Measurements from ENCODE around the gene TCERG1.

TCERG1 gene

GRCh38 chr5:146401021-146401420 lies 46.1 kb upstream of the TCERG1 start:
- Histone ChIP-seq H3K79me2 (ENCODE audit: low read length) (no peaks in the 10 kb centered on the region), H3K4me3 (ENCODE audit: low read length) (no peak overlapping the region), H4K20me1 (ENCODE audit: insufficient read depth, low read length) (no peaks in the 10 kb centered on the region), H3K27ac (ENCODE audit: low read length) (no peak overlapping the region), H3K36me3 (replicated peaks; ENCODE audit: low read depth, low read length) (no peaks in the 10 kb centered on the region), H2AFZ (ENCODE audit: low read depth, low read length) (no peak overlapping the region), H3K4me1 (ENCODE audit: low read length) (no peaks in the 10 kb centered on the region), H3K9me3 (ENCODE audit: insufficient read depth, low read length) (no peaks in the 10 kb centered on the region), H3K9ac (ENCODE audit: low read length) (no peak overlapping the region), H3K4me2 (ENCODE audit: low read length) (no peak overlapping the region), H3K27me3 (ENCODE audit: low read depth, low read length) (no peaks in the 10 kb centered on the region)
- TF ChIP-seq EZH2phosphoT487 (IDR thresholded peaks at IDR 0.05; ENCODE audit: low read depth) (no peak), CTCF (IDR thresholded peaks at IDR 0.05; ENCODE audit: low read depth, low read length) (no peak)

- no peaks in the 10 kb centered on the region for H3K79me2 ChIP-seq (ENCODE audit: low read length)
- H3K27me3 ChIP-seq (ENCODE audit: low read depth, low read length), result no peaks in the 10 kb centered on the region
- no peak overlapping the region for H2AFZ ChIP-seq (ENCODE audit: low read depth, low read length)
- no peaks in the 10 kb centered on the region for H3K4me1 ChIP-seq (ENCODE audit: low read length)
- H4K20me1 ChIP-seq (ENCODE audit: insufficient read depth, low read length), result no peaks in the 10 kb centered on the region
- H3K27ac ChIP-seq (ENCODE audit: low read length), result no peak overlapping the region
- no peak overlapping the region for H3K4me2 ChIP-seq (ENCODE audit: low read length)
- no peaks in the 10 kb centered on the region for H3K36me3 ChIP-seq (replicated peaks; ENCODE audit: low read depth, low read length)
- H3K9me3 ChIP-seq (ENCODE audit: insufficient read depth, low read length), result no peaks in the 10 kb centered on the region
- H3K4me3 ChIP-seq (ENCODE audit: low read length), result no peak overlapping the region
- TF ChIP-seq CTCF (IDR thresholded peaks at IDR 0.05; ENCODE audit: low read depth, low read length), result no peak
- no peak for TF ChIP-seq EZH2phosphoT487 (IDR thresholded peaks at IDR 0.05; ENCODE audit: low read depth)
- H3K9ac ChIP-seq (ENCODE audit: low read length), result no peak overlapping the region
Measured at GRCh38 chr5:146402949-146403348, 44.2 kb upstream of the TCERG1 start.

- no peaks in the 10 kb centered on the region for H3K79me2 ChIP-seq (ENCODE audit: low read length)
- no peak overlapping the region for H3K27ac ChIP-seq (ENCODE audit: low read length)
- no peaks in the 10 kb centered on the region for H3K36me3 ChIP-seq (replicated peaks; ENCODE audit: low read depth, low read length)
- no peak overlapping the region for H3K4me3 ChIP-seq (ENCODE audit: low read length)
- H3K27me3 ChIP-seq (ENCODE audit: low read depth, low read length), result no peaks in the 10 kb centered on the region
- H4K20me1 ChIP-seq (ENCODE audit: insufficient read depth, low read length), result no peaks in the 10 kb centered on the region
- no peaks in the 10 kb centered on the region for H3K4me1 ChIP-seq (ENCODE audit: low read length)
- H3K4me2 ChIP-seq (ENCODE audit: low read length), result no peak overlapping the region
- no peaks in the 10 kb centered on the region for H3K9me3 ChIP-seq (ENCODE audit: insufficient read depth, low read length)
- TF ChIP-seq EZH2phosphoT487 (IDR thresholded peaks at IDR 0.05; ENCODE audit: low read depth) (no peak), CTCF (IDR thresholded peaks at IDR 0.05; ENCODE audit: low read depth, low read length) (no peak)
- no peak overlapping the region for H3K9ac ChIP-seq (ENCODE audit: low read length)
- H2AFZ ChIP-seq (ENCODE audit: low read depth, low read length), result no peak overlapping the region
Measured at GRCh38 chr5:146409054-146409671, 38.0 kb upstream of the TCERG1 start.

GRCh38 chr5:146410272-146410671 lies 36.9 kb upstream of the TCERG1 start:
- Histone ChIP-seq H4K20me1 (ENCODE audit: insufficient read depth, low read length) (no peaks in the 10 kb centered on the region), H3K79me2 (ENCODE audit: low read length) (no peaks in the 10 kb centered on the region), H3K9me3 (ENCODE audit: insufficient read depth, low read length) (no peaks in the 10 kb centered on the region), H3K4me1 (ENCODE audit: low read length) (no peaks in the 10 kb centered on the region), H3K4me3 (ENCODE audit: low read length) (no peak overlapping the region), H3K27ac (ENCODE audit: low read length) (no peak overlapping the region), H3K9ac (ENCODE audit: low read length) (no peak overlapping the region), H2AFZ (ENCODE audit: low read depth, low read length) (no peak overlapping the region), H3K27me3 (ENCODE audit: low read depth, low read length) (no peaks in the 10 kb centered on the region), H3K4me2 (ENCODE audit: low read length) (no peak overlapping the region), H3K36me3 (replicated peaks; ENCODE audit: low read depth, low read length) (no peaks in the 10 kb centered on the region)
- TF ChIP-seq CTCF (IDR thresholded peaks at IDR 0.05; ENCODE audit: low read depth, low read length), result no peak
- no peak for TF ChIP-seq EZH2phosphoT487 (IDR thresholded peaks at IDR 0.05; ENCODE audit: low read depth)

Data from OCI-LY3 (cell line).